Gastroesophageal sphincter (tissue), 3 donors: ENCODE results near the gene ENG.

Experiments used
- CTCF ChIP-seq, 4 experiments: fragments of 200-600 bp in 2 of 4; fragments of 450-650 bp in 2 of 4; sonication (generic) in 1 of 4; IDR thresholded peaks; one replicate each; pipeline ENCODE4 v1.5.1; 2017 to 2019; ENCODE audit warnings: antibody characterized with exemption in 4 of 4, mild to moderate bottlenecking in 2 of 4, moderate library complexity in 2 of 4
- EP300 ChIP-seq: sonication (generic); formaldehyde crosslinking; IDR thresholded peaks from one replicate; pipeline ENCODE4 v1.6.1; 2017; ENCODE audit warnings: antibody characterized with exemption, mild to moderate bottlenecking
- POLR2A ChIP-seq, 2 donors: fragments of 450-650 bp; IDR thresholded peaks; one replicate each; pipeline ENCODE4 v1.6.1; 2017; ENCODE audit warnings: antibody characterized with exemption in 2 of 2, mild to moderate bottlenecking in 2 of 2, moderate library complexity in 1 of 2
- POLR2AphosphoS5 ChIP-seq: sonication (generic); formaldehyde crosslinking; IDR thresholded peaks from one replicate; pipeline ENCODE4 v1.6.1; 2017; ENCODE audit warnings: antibody characterized with exemption

GRCh38 chr9:127874301-127875221 is 20.1 kb upstream of the ENG start:
- no peak for TF ChIP-seq POLR2A (IDR thresholded peaks at IDR 0.05)
- TF ChIP-seq POLR2AphosphoS5 = no peak
- no peak for TF ChIP-seq CTCF (IDR thresholded peaks at IDR 0.05)
- no peak for TF ChIP-seq EP300
